Omental fat pad (tissue), 4 donors: Measurements from ENCODE around the gene GCSAM. TPM values are rescaled to one million over a fixed set of nuclear protein-coding genes. Genes with fewer than 3 reads are reported as not detected.

ENCODE experiments used
- ATAC-seq: fragments of 150-250 bp; one replicate; pipeline ENCODE4 v1.9.1; 2016; ENCODE audit warnings: mild to moderate bottlenecking, moderate library complexity; ENCODE audit not compliant: low FRiP score
- DNase-seq: peaks from one replicate; pipeline ENCODE4 v3.0.0-alpha.2; 2019; ENCODE audit warnings: low spot score
- total RNA-seq, 4 donors: library from RNA; depleted of rRNA; stranded (reverse); fragments of >200 nt; gene quantifications; one replicate each; pipeline ENCODE4 v1.1.0, GENCODE V29; 2016
- TF ChIP-seq, protein P1 (sequence below), 3 donors: fragments of 450-650 bp; IDR thresholded peaks; one replicate each; pipeline ENCODE4 v1.5.1; 2016 to 2017; ENCODE audit warnings: antibody characterized with exemption in 3 of 3, mild to moderate bottlenecking in 3 of 3, moderate library complexity in 2 of 3

The GCSAM gene
- total RNA-seq, 4 donors from 2014 or later, result 0.47 to 0.88 (median 0.48) TPM; not detected in 1

GRCh38 chr3:112122870-112123269 is 10.2 kb downstream of the GCSAM start:
- no peak for DNase-seq
- no peak for ATAC-seq
- TF ChIP-seq, protein P1, sequence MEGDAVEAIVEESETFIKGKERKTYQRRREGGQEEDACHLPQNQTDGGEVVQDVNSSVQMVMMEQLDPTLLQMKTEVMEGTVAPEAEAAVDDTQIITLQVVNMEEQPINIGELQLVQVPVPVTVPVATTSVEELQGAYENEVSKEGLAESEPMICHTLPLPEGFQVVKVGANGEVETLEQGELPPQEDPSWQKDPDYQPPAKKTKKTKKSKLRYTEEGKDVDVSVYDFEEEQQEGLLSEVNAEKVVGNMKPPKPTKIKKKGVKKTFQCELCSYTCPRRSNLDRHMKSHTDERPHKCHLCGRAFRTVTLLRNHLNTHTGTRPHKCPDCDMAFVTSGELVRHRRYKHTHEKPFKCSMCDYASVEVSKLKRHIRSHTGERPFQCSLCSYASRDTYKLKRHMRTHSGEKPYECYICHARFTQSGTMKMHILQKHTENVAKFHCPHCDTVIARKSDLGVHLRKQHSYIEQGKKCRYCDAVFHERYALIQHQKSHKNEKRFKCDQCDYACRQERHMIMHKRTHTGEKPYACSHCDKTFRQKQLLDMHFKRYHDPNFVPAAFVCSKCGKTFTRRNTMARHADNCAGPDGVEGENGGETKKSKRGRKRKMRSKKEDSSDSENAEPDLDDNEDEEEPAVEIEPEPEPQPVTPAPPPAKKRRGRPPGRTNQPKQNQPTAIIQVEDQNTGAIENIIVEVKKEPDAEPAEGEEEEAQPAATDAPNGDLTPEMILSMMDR (IDR thresholded peaks at IDR 0.05), result no peak

DNA sequence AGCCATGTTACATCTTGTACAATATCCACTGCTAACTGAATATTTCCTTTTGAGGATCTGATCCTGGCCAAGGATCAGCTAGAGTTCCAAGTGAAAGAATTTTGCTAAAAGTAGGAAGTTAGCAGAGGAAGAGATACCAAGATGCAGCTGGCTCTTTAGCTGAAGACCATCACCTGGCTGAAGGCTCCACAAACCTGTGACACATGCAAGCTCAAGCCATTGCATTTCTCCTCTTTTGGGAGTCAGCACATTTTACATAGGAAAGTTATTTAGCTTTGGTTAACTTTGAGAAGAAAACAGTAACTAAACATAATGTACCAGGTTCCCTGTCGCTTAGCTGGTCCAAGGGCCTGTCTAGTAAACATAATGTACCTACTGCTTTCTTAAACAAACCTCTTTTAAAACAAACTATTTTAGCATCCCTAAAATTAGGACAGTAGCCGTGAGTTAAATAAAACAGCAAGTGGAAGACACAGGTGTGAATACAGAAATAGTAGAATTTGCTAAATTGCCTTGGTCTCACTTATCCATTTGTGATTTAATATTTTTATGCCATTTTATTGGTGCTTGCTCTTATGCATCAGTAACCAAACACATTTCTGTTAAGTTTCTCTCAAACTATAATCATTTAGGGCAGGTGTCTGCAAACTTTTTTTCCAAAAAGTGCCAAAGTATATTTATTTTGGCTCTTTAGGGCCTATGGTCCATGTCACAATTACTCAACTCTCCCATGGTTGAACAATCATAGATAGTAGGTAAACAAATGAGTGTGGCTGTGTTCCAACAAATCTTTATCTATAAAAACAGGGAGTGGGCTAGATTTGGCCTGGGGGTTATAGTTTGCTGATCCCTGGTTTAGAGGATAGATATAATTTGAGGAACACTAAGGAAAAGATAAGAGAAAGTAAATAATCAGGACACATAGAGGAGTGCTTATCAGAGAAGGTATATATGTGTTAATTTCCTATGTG is 11.2 kb downstream of the GCSAM start:
- no peak for ATAC-seq
- TF ChIP-seq, protein P1 (IDR thresholded peaks at IDR 0.05), result no peak
- DNase-seq, result no peak

DNA sequence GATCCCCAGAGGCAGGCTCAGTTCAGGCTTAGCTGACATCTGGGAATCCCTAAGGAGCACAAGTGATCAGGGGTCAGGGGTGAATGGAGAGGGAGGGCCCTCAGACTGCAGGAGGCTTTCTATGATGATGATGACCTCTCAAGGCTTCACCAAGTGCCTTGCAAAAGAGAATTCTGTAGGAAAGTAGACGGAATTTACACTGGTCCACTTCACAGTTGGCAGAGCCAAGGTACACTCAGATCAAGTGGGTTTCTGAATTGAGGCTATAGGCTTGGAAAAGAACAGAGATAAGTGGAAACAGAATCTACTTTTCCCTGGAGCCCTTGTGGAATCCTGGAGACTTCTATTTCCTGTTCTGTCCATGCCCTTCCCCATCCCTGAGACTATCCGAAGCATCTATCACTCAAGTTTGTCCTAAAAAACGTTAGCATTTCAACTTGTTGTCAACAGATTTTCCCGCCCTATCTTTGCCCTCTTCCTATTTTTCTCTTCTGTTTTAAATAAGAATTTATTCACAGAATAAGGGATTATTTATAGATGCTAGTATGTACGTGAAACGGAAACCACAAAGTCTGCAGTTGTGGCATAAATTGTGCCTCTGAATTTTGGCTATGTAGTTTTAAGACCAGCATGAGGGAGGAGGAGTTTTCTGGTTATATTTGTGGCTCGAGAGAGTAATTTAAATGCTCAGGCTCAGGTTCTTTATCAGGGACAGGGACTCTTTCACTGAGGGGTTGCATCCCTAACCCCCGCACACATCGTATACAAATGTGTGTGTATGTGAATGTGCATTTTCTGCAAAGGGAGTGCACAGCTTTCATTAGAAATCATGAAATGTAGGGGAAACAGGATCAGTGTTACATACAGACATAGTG is 12.8 kb downstream of the GCSAM start:
- no peak for DNase-seq
- TF ChIP-seq, protein P1 (IDR thresholded peaks at IDR 0.05), result no peak
- ATAC-seq, result no peak

DNA sequence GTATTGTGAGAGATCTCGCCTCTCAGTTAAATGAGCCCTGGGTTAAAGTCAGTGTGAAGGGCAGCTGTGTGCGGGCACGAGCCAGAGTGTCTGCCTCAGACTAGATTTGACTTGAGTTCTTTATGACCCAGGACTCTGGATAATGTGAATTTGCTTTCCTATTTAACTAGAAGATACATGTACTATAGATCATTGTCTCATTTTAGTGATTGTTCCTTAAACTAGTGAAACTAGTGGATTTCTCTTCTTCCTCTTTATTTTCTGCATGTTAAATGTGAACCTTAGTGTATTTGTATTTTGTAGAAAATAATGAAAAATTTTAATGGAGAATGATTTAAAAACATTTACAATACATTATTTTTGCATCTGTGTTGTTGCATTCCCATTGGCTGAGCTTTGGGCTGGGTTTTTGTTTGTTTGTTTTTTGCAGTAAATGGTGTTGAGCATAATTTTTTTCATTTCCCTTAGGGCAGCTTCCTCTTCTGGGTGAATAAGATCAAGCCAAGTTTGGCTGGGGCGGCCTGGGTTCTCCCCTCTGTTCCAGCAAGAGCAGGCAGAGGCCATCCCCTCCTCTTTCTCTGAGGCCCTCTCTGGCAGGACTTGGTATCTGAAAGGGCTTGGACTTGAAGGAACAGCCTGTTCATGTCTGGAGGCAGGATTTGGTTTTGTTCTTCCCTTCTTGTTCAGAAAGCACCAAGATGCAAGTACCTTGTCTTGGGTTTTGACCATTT is 15.0 kb downstream of the GCSAM start:
- ATAC-seq (no peak), DNase-seq (no peak)

GRCh38 chr3:112117415-112117814 is 15.6 kb downstream of the GCSAM start:
- ATAC-seq (no peak), DNase-seq (no peak)
- TF ChIP-seq, protein P1 (IDR thresholded peaks at IDR 0.05), result no peak

More for the DNA sequence above, 15.0 kb downstream of the GCSAM start:
- TF ChIP-seq, protein P1 (IDR thresholded peaks at IDR 0.05), result no peak

DNA sequence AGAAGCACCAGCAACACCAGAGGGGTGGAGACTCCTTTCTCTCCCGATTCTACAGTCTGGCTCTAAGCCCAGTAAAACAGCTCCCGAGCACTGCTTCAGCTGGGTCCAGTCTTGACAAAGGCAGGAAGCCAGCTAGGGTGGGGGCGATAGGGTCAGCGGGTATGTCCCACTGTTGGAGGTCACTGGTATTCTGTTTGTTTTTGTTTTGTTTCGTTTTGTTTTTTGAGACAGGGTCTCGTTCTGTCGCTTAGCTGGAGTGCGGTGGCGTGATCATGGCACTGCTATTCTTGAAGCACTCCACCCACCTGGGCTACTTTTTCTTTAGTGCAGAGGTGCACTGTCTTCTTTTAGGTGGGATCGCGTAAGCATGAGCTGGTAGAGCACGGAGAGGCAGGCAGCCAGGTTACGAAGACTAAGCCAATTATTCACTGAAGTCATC is 16.3 kb downstream of the GCSAM start:
- no peak for DNase-seq
- no peak for ATAC-seq

More for the DNA sequence above, 16.3 kb downstream of the GCSAM start:
- TF ChIP-seq, protein P1 (IDR thresholded peaks at IDR 0.05), result no peak
